ENCODE data around the gene CLEC4F.

CLEC4F gene

GRCh38 chr2:70779491-70779890 is 40.9 kb downstream of the CLEC4F start:
- H3K4me3 ChIP-seq (ENCODE audit: low read depth, low read length), result no peak overlapping the region
- TF ChIP-seq MYC (IDR thresholded peaks at IDR 0.05; ENCODE audit: low read depth, low read length) (no peak), POLR2A (IDR thresholded peaks at IDR 0.05; ENCODE audit: extremely low read depth, insufficient read length) (no peak)
- TF ChIP-seq, protein P1, sequence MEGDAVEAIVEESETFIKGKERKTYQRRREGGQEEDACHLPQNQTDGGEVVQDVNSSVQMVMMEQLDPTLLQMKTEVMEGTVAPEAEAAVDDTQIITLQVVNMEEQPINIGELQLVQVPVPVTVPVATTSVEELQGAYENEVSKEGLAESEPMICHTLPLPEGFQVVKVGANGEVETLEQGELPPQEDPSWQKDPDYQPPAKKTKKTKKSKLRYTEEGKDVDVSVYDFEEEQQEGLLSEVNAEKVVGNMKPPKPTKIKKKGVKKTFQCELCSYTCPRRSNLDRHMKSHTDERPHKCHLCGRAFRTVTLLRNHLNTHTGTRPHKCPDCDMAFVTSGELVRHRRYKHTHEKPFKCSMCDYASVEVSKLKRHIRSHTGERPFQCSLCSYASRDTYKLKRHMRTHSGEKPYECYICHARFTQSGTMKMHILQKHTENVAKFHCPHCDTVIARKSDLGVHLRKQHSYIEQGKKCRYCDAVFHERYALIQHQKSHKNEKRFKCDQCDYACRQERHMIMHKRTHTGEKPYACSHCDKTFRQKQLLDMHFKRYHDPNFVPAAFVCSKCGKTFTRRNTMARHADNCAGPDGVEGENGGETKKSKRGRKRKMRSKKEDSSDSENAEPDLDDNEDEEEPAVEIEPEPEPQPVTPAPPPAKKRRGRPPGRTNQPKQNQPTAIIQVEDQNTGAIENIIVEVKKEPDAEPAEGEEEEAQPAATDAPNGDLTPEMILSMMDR (IDR thresholded peaks at IDR 0.05; ENCODE audit: low read depth, low read length), result no peak
- TF ChIP-seq, protein P2, sequence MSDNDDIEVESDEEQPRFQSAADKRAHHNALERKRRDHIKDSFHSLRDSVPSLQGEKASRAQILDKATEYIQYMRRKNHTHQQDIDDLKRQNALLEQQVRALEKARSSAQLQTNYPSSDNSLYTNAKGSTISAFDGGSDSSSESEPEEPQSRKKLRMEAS (IDR thresholded peaks at IDR 0.05; ENCODE audit: low read depth, low read length), result no peak
- DNase-seq (ENCODE audit: low read depth), result no peak

DNA sequence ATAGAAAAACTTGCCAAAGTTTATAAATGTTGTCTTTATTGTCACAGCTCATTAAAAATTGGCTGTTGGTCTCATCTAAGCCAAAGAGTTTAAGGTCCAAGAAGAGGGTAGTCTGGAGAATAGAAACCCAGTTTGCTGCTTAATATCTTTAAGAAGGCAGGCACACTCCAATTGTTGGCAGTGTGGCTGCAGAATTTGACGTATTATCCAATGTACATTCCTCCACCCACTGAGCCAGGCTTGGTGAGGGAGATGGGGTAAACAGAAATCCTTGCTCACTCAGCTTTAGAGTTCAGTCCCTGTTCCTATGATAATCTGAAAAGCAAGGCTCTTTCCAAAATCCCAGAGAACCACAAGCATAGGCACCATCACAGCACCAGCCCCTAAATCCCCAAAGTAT is 41.7 kb downstream of the CLEC4F start:
- TF ChIP-seq POLR2A (IDR thresholded peaks at IDR 0.05; ENCODE audit: extremely low read depth, insufficient read length) (no peak), MYC (IDR thresholded peaks at IDR 0.05; ENCODE audit: low read depth, low read length) (no peak)
- TF ChIP-seq, protein P2 (IDR thresholded peaks at IDR 0.05; ENCODE audit: low read depth, low read length), result no peak
- TF ChIP-seq, protein P1 (IDR thresholded peaks at IDR 0.05; ENCODE audit: low read depth, low read length), result no peak
- no peak overlapping the region for H3K4me3 ChIP-seq (ENCODE audit: low read depth, low read length)
- no peak for DNase-seq (ENCODE audit: low read depth)

- TF ChIP-seq, protein P2 (IDR thresholded peaks at IDR 0.05; ENCODE audit: low read depth, low read length), result no peak
- no peak for TF ChIP-seq POLR2A (IDR thresholded peaks at IDR 0.05; ENCODE audit: extremely low read depth, insufficient read length)
- TF ChIP-seq, protein P1 (IDR thresholded peaks at IDR 0.05; ENCODE audit: low read depth, low read length), result no peak
- no peak for TF ChIP-seq MYC (IDR thresholded peaks at IDR 0.05; ENCODE audit: low read depth, low read length)
Observed at GRCh38 chr2:70777450-70777849, 42.9 kb downstream of the CLEC4F start.

GRCh38 chr2:70776266-70776665 is 44.1 kb downstream of the CLEC4F start:
- no peak for TF ChIP-seq MYC (IDR thresholded peaks at IDR 0.05; ENCODE audit: low read depth, low read length)
- TF ChIP-seq, protein P1 (IDR thresholded peaks at IDR 0.05; ENCODE audit: low read depth, low read length), result no peak
- no peak for TF ChIP-seq POLR2A (IDR thresholded peaks at IDR 0.05; ENCODE audit: extremely low read depth, insufficient read length)
- TF ChIP-seq, protein P2 (IDR thresholded peaks at IDR 0.05; ENCODE audit: low read depth, low read length), result no peak
- no peak for DNase-seq (ENCODE audit: low read depth)

More at GRCh38 chr2:70777450-70777849, 42.9 kb downstream of the CLEC4F start:
- no peak overlapping the region for H3K4me3 ChIP-seq (ENCODE audit: low read depth, low read length)
- no peak for DNase-seq (ENCODE audit: low read depth)

DNA sequence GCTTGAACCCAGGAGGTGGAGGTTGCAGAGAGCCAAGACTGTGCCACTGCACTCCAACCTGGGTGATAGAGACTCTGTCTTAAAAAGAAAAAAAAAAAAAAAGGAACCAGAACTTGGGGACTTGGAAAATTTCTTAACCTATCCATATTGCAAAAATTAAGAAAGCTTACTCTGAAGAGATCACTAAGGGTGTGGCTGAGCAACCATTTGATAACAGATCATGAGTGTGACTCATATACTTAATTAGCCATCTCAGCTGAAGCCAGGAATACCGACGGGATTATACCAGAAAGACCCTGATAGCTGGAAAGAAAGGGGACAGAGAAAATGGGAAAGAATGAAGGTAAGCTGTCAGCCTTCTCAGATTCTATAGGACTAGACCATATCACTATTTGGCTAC is 45.3 kb downstream of the CLEC4F start:
- no peak overlapping the region for H3K4me3 ChIP-seq (ENCODE audit: low read depth, low read length)
- no peak for DNase-seq (ENCODE audit: low read depth)
- TF ChIP-seq, protein P2 (IDR thresholded peaks at IDR 0.05; ENCODE audit: low read depth, low read length), result no peak
- TF ChIP-seq, protein P1 (IDR thresholded peaks at IDR 0.05; ENCODE audit: low read depth, low read length), result no peak
- TF ChIP-seq MYC (IDR thresholded peaks at IDR 0.05; ENCODE audit: low read depth, low read length), result no peak
- TF ChIP-seq POLR2A (IDR thresholded peaks at IDR 0.05; ENCODE audit: extremely low read depth, insufficient read length), result no peak

More at GRCh38 chr2:70776266-70776665, 44.1 kb downstream of the CLEC4F start:
- no peak overlapping the region for H3K4me3 ChIP-seq (ENCODE audit: low read depth, low read length)
